Left ventricle myocardium inferior (tissue), 1 donor: ENCODE results near the gene GAMT. TPM values are rescaled to one million over a fixed set of nuclear protein-coding genes. Genes with fewer than 3 reads are reported as not detected.
A peak's percentile ranks its signal among the peaks of the same experiment; 100 is the strongest.

Source experiments
- DNase-seq: peaks from one replicate; pipeline ENCODE4 v3.0.0-alpha.2; 2020
- H3K27ac ChIP-seq: fragments of 200-600 bp; replicated peaks from 2 replicates; pipeline ENCODE4 v1.8.0; 2021
- H3K27me3 ChIP-seq: fragments of 200-600 bp; 2 replicates; pipeline ENCODE4 v1.8.0; 2021; ENCODE audit warnings: low read depth
- H3K36me3 ChIP-seq: fragments of 200-600 bp; 2 replicates; pipeline ENCODE4 v1.8.0; 2021
- H3K4me1 ChIP-seq: fragments of 200-600 bp; 2 replicates; pipeline ENCODE4 v1.8.0; 2021
- H3K4me3 ChIP-seq: fragments of 200-600 bp; 2 replicates; pipeline ENCODE4 v1.8.0; 2021; ENCODE audit warnings: mild to moderate bottlenecking, moderate library complexity
- H3K9me3 ChIP-seq: fragments of 200-600 bp; replicated peaks from 2 replicates; pipeline ENCODE4 v1.8.0; 2021
- intact Hi-C: fragments of 100-400 bp; cut with micrococcal nuclease; formaldehyde crosslinking; loops from one replicate; pipeline ENCODE4 v1.11.0; 2022
- total RNA-seq: library from RNA; stranded (reverse); fragmentation: NEBNext Ultra II Directional; extraction: Animal tissue kit (Norgen Biotek cat#: 25700); gene quantifications from one replicate; pipeline ENCODE4 v1.2.1, GENCODE V29; 2021
- TF ChIP-seq, protein P1 (sequence below): fragments of 200-600 bp; IDR thresholded peaks from 2 replicates; pipeline ENCODE4 v1.8.0; 2021; ENCODE audit warnings: antibody characterized with exemption, mild to moderate bottlenecking, borderline replicate concordance
- donor health status: DM: no; HTN: yes; CAD: no; lungs with severe emphysema.

GAMT gene
- total RNA-seq, 1 donor from 2014 or later: 77.0 TPM

DNA sequence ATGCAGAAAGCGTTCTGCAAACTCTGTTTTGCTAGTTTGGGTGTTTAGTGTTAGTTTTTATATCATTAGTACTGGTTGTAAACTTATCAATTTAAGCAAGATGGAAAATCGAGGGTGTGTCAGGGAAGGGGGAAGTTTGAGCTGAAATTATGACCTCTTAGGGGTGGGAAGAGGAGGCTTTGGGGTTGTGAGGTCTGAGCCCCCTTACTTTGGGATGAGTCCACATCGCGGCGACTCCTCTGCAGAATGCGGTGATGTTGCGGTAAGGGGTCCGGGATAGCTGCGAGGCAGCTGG lies 18.4 kb downstream of the GAMT start:
- DNase-seq: no peak
- intact Hi-C loops: no loop called here
- Histone ChIP-seq H3K4me1 (peaks cover 57% of the 10 kb centered on the region), H3K9me3 (no peaks in the 10 kb centered on the region), H3K27ac (peak overlapping the region; percentile 98), H3K4me3 (peak overlapping the region; percentile 87), H3K36me3 (peaks cover 12% of the 10 kb centered on the region), H3K27me3 (no peaks in the 10 kb centered on the region)
- TF ChIP-seq, protein P1, sequence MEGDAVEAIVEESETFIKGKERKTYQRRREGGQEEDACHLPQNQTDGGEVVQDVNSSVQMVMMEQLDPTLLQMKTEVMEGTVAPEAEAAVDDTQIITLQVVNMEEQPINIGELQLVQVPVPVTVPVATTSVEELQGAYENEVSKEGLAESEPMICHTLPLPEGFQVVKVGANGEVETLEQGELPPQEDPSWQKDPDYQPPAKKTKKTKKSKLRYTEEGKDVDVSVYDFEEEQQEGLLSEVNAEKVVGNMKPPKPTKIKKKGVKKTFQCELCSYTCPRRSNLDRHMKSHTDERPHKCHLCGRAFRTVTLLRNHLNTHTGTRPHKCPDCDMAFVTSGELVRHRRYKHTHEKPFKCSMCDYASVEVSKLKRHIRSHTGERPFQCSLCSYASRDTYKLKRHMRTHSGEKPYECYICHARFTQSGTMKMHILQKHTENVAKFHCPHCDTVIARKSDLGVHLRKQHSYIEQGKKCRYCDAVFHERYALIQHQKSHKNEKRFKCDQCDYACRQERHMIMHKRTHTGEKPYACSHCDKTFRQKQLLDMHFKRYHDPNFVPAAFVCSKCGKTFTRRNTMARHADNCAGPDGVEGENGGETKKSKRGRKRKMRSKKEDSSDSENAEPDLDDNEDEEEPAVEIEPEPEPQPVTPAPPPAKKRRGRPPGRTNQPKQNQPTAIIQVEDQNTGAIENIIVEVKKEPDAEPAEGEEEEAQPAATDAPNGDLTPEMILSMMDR: no peak

DNA sequence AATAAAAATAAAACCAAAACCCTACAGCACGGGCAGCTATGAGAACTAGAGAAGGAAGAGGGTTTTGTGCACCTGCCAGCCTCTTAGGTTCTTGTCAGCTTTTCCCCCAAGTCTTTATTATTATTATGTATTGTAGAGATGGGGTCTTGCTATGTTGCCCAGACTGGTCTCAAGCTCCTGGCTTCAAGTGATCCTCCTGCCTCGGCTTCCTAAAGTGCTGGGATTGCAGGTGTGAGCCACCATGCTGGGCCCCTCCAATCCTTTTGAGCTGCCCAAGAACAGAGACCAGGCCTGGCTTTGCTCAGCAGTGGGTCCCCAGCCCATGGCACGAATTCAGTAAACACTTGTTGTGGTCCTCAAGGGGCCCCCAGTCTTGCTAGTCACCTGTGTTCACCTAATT lies 19.1 kb downstream of the GAMT start:
- Histone ChIP-seq H3K4me3 (no peak overlapping the region), H3K9me3 (no peaks in the 10 kb centered on the region), H3K27me3 (no peaks in the 10 kb centered on the region), H3K27ac (peak overlapping the region; percentile 60), H3K4me1 (peaks cover 50% of the 10 kb centered on the region), H3K36me3 (peaks cover 18% of the 10 kb centered on the region)
- TF ChIP-seq, protein P1: no peak
- DNase-seq: no peak
- intact Hi-C loops: no loop called here

DNA sequence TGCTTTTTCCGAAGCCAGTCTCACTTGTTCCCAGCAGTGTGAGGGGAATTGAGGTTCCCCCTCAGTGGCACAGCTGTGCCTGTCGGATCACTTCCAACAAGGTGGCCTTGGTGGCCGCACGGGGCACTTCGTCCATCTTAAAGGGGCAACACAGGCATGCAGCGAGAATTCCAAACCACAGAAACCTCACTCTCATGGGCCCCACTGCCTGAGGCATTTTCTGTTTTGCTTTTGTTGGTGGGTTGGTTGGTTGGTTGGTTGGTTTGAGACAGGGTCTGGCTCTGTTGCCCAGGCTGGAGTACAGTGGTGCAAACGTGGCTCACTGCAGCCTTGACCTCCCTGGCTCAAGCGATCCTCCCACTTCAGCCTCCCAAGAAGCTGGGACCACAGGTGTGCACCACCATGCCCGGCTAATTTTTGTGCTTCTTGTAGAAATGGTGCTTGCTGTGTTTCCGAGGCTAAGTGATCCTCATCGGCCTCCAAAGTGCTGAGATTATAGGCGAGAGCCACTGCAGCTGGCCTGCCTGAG lies 21.3 kb downstream of the GAMT start:
- no peak for DNase-seq
- H3K27me3 ChIP-seq: no peaks in the 10 kb centered on the region
- H3K36me3 ChIP-seq: peaks cover 19% of the 10 kb centered on the region
- H3K4me1 ChIP-seq: peaks cover 28% of the 10 kb centered on the region
- TF ChIP-seq, protein P1: no peak
- H3K27ac ChIP-seq: no peak overlapping the region
- no peaks in the 10 kb centered on the region for H3K9me3 ChIP-seq
- intact Hi-C loops: no loop called here
- H3K4me3 ChIP-seq: no peak overlapping the region

DNA sequence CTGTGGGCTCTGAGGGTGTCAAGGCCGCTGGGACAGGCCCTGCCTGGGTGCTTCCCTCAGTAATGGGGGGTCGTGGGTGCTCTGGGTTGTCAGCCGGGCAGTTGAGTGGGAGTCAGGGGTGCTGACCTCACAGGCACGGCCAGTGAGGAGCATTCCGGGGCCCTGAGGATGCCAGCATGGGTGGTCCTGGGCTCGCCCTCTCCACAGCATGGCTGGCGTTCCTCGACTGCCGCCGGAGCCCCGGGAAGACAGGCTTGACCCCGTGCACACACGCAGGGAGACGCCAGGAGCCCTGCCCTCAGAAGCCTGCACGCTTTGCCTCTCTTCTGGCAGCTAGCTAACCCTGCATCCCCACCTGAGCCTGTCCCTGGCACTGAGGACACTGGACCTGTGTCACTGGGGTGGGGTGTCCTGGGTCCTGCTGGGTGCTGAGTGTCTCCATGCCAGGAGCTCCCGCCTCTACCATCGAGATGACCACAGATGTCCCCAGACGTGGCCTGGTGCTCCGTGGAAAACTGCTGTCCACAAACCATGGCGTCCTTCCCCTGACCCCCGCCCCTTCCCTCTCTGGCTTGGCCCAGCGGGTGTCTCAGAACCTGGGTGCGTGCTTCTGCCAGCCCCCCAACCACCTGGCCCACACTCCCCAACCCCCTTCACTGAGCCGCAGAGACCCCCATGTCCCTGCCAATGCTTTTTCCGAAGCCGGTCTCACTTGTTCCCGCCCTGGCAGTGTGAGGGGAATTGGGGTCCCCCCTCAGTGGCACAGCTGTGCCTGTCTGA lies 22.0 kb downstream of the GAMT start:
- no peaks in the 10 kb centered on the region for H3K27me3 ChIP-seq
- peaks cover 21% of the 10 kb centered on the region for H3K36me3 ChIP-seq
- intact Hi-C loops: no loop called here
- H3K4me3 ChIP-seq: no peak overlapping the region
- H3K9me3 ChIP-seq: no peaks in the 10 kb centered on the region
- H3K4me1 ChIP-seq: peaks cover 24% of the 10 kb centered on the region
- TF ChIP-seq, protein P1: no peak
- no peak for DNase-seq
- H3K27ac ChIP-seq: no peak overlapping the region

DNA sequence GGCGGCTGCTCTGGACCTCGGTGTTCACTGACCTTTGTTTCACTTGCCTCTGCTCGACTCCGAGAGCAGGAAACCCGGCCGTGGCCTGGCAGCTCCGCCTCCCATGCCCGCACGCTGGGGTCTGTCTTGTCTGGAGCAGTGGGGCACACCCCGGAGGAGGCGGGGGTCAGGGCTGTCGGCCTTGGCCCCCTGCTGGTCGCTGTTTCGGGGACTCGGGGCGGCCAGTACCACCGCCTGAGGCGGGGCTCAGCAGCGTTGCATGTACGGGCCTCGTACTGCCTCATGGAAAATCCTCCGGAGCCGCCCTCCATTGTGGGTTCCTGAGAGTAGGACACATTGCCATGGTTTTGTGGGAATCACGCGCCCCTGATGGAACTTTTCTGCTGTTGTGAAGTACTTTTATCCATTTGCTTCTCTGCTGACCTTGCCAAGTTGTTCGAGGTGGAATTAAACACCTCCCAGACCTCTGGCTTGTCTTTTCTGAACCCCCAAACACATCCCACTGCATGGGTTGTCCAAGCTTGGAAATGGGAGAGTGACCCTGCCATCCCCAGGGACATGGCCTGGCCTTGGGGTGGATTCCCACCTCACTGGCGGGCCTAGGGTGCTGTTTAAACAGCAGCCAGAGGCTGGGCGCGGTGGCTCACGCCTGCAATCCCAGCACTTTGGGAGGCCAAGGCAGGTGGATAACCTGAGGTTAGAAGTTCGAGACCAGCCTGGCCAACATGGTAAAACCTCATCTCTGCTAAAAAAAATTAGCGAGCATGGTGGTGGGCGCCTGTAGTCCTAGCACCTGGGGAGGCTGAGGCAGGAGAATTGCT lies 23.2 kb downstream of the GAMT start:
- intact Hi-C loops: no loop called here

More for the DNA sequence above, 23.2 kb downstream of the GAMT start:
- Histone ChIP-seq H3K36me3 (peaks cover 31% of the 10 kb centered on the region), H3K4me1 (peaks cover 25% of the 10 kb centered on the region), H3K27me3 (no peaks in the 10 kb centered on the region), H3K9me3 (no peaks in the 10 kb centered on the region), H3K4me3 (no peak overlapping the region), H3K27ac (no peak overlapping the region)
- TF ChIP-seq, protein P1: peak; percentile 14
- no peak for DNase-seq
